Neuronal stem cell (in vitro differentiated cells): ENCODE results near the gene CCDC92.

Source experiments
- DNase-seq: peaks from one replicate; pipeline ENCODE4 v3.0.0-alpha.2; 2013; ENCODE audit warnings: low spot score
- H2AFZ ChIP-seq: one replicate; pipeline ENCODE4 v1.6.1; 2013; ENCODE audit warnings: mild to moderate bottlenecking, low read length, inconsistent platforms
- H2AK5ac ChIP-seq: 2 replicates; pipeline ENCODE4 v1.6.1; 2013; ENCODE audit warnings: low read depth, mild to moderate bottlenecking, inconsistent platforms, low read length, moderate library complexity, mixed read lengths
- H2BK120ac ChIP-seq: 2 replicates; pipeline ENCODE4 v1.6.1; 2013; ENCODE audit warnings: low read depth, mild to moderate bottlenecking, inconsistent platforms, low read length, moderate library complexity, mixed read lengths
- H2BK12ac ChIP-seq: one replicate; pipeline ENCODE4 v1.6.1; 2013; ENCODE audit warnings: low read length, inconsistent platforms
- H2BK15ac ChIP-seq: 2 replicates; pipeline ENCODE4 v1.6.1; 2013; ENCODE audit warnings: mild to moderate bottlenecking, low read length, inconsistent platforms, mixed read lengths
- H2BK5ac ChIP-seq: one replicate; pipeline ENCODE4 v1.6.1; 2013; ENCODE audit warnings: inconsistent platforms, mild to moderate bottlenecking, low read length, moderate library complexity
- H3K14ac ChIP-seq: one replicate; pipeline ENCODE4 v1.6.1; 2013; ENCODE audit warnings: low read length, inconsistent platforms
- H3K18ac ChIP-seq: 2 replicates; pipeline ENCODE4 v1.6.1; 2013; ENCODE audit warnings: low read length, inconsistent platforms
- H3K23ac ChIP-seq: 2 replicates; pipeline ENCODE4 v1.6.1; 2013; ENCODE audit warnings: low read depth, mild to moderate bottlenecking, mixed read lengths, low read length, inconsistent platforms; ENCODE audit not compliant: poor library complexity
- H3K27ac ChIP-seq: replicated peaks from 3 replicates; pipeline ENCODE4 v1.5.1; 2013; ENCODE audit warnings: low read length, inconsistent platforms
- H3K27me3 ChIP-seq, 3 experiments: 2 replicates each; pipeline ENCODE4 v1.6.1; 2013; ENCODE audit warnings: low read length in 3 of 3, mild to moderate bottlenecking in 2 of 3, inconsistent platforms in 1 of 3, low read depth in 1 of 3, mixed read lengths in 1 of 3, moderate library complexity in 1 of 3; ENCODE audit not compliant: control insufficient read depth in 3 of 3, insufficient read depth in 3 of 3
- H3K36me3 ChIP-seq, 2 donors: replicated peaks in 1 of 2; 2 replicates each; pipeline ENCODE4 v1.6.1; 2013; ENCODE audit warnings: low read length in 2 of 2; ENCODE audit not compliant: control insufficient read depth in 2 of 2, insufficient read depth in 2 of 2
- H3K4ac ChIP-seq: 2 replicates; pipeline ENCODE4 v1.6.1; 2013; ENCODE audit warnings: inconsistent platforms, mild to moderate bottlenecking, low read length, moderate library complexity
- H3K4me1 ChIP-seq, 2 donors: 1 replicate in 1 of 2; 2 replicates in 1 of 2; pipeline ENCODE4 v1.6.1; 2013; ENCODE audit warnings: low read length in 2 of 2, low read depth in 1 of 2; ENCODE audit not compliant: control insufficient read depth in 2 of 2, insufficient read depth in 1 of 2
- H3K4me2 ChIP-seq: one replicate; pipeline ENCODE4 v1.6.1; 2013; ENCODE audit warnings: mild to moderate bottlenecking, low read length, inconsistent platforms; ENCODE audit not compliant: insufficient read depth, poor library complexity, severe bottlenecking
- H3K4me3 ChIP-seq, 2 donors: 2 replicates each; pipeline ENCODE4 v1.5.1; 2013; ENCODE audit warnings: low read length in 2 of 2, mild to moderate bottlenecking in 2 of 2, inconsistent platforms in 1 of 2, moderate library complexity in 1 of 2
- H3K79me1 ChIP-seq: one replicate; pipeline ENCODE4 v1.6.1; 2013; ENCODE audit warnings: low read depth, mild to moderate bottlenecking, inconsistent platforms, low read length, moderate library complexity
- H3K9ac ChIP-seq: one replicate; pipeline ENCODE4 v1.6.1; 2013; ENCODE audit warnings: mild to moderate bottlenecking, low read depth, low read length, inconsistent platforms; ENCODE audit not compliant: poor library complexity
- H3K9me3 ChIP-seq, 2 donors: replicated peaks in 1 of 2; 2 replicates each; pipeline versions ENCODE3 to v1.6.1; 2013; ENCODE audit warnings: low read length in 2 of 2, mild to moderate bottlenecking in 2 of 2, inconsistent platforms in 1 of 2, low read depth in 1 of 2, mixed read lengths in 1 of 2, moderate library complexity in 1 of 2; ENCODE audit not compliant: control insufficient read depth in 2 of 2, insufficient read depth in 1 of 2
- H4K8ac ChIP-seq: one replicate; pipeline ENCODE4 v1.6.1; 2013; ENCODE audit warnings: low read depth, mild to moderate bottlenecking, inconsistent platforms, low read length, moderate library complexity
- H4K91ac ChIP-seq: one replicate; pipeline ENCODE4 v1.6.1; 2013; ENCODE audit warnings: low read length, low read depth, mild to moderate bottlenecking, inconsistent platforms; ENCODE audit not compliant: poor library complexity
- WGBS, 2 donors: extraction: QIAGEN DNeasy Blood & Tissue Kit; methylation state at CpG; one replicate each; pipeline ENCODE4 v1.1.7; 2013; ENCODE audit warnings: missing lambda C conversion rate in 2 of 2, mixed read lengths in 1 of 2; ENCODE audit not compliant: insufficient read length in 2 of 2, insufficient replicate concordance in 1 of 2; ENCODE audit errors: extremely low coverage in 2 of 2; 5-methylcytosine and 5-hydroxymethylcytosine counted together

Gene CCDC92

DNA sequence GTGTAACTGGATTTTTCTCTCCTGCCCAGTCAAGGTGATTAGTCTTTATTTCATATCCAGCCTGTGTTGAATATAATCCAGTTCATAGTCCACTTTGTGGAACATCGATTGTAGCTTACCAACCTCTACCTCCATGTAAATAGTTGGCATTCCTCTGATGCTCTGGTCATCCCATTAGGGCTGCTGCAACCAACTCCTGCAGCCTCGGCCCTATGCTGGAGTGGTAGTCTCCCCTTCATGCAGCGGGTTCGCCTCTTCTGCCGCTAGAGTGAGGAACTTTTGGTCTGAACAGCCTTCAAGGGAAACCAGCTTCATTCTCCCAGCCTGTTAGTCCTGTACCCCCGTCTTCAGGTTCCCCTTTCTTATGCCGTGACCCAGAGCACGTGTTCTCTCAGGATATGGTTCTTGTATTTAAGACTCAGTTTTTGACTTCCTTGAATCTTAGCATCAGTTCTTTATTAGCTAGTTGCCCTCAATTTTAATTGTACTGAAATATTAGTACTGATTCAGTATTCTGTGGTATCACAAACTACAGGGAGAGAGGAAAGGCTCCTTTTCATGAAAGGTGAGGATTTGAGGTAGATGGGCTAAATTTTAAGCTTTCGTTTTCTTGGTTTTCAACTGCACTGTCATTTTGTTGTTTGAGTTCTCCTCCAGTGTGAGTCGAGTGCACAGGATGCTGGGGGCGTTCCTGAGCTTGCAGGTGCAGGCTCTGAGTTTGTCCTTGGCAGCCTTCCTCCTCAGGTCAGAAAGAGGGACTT lies 33.6 kb upstream of the CCDC92 start:
- H3K79me1 ChIP-seq = peaks cover 2% of the 10 kb centered on the region
- H3K27ac ChIP-seq = no peak overlapping the region
- H2AK5ac ChIP-seq = no peak overlapping the region

DNA sequence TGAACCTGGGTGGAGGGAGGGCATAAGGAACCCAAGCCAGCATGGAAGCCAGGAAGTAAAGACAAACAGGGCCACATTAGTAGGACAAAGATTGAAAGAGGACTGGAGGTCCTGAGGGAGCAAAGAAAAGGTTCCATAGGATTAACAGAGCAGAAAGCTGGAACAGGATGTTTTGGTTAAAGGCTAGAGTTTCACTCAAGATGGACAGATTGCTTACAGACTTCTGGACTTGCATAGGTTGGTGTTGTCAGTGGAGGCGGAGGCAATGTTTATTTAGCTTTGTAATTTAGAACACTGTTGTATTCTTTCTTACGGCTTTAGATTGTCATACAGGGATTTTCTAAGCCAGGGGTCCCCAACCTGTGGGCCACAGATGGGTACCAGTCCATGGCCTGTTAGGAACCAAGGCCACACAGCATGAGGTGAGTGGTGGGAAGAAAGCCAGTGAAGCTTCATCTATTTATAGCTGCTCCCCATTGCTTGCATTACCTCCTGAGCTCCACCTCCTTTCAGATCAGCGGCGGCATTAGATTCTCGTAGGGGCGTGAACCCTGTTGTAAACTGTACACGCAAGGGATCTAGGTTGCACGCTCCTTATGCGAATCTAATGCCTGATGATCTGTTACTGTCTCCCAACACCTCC lies 31.7 kb upstream of the CCDC92 start:
- Histone ChIP-seq H2BK12ac (no peak overlapping the region), H2AK5ac (no peak overlapping the region), H3K36me3 (peaks cover 16 to 80% of the 10 kb centered on the region in 2 donors), H3K4me2 (no peak overlapping the region), H4K8ac (no peak overlapping the region), H3K14ac (no peak overlapping the region), H2AFZ (no peak overlapping the region), H3K4me3 (no peak overlapping the region), H2BK15ac (no peak overlapping the region), H2BK5ac (no peak overlapping the region), H3K18ac (no peak overlapping the region), H4K91ac (no peak overlapping the region), H3K4me1 (peaks cover 17 to 23% of the 10 kb centered on the region in 2 donors), H3K23ac (no peak overlapping the region), H3K79me1 (peaks cover 2% of the 10 kb centered on the region), H3K27ac (no peak overlapping the region), H3K9ac (no peak overlapping the region), H3K9me3 (no peaks in the 10 kb centered on the region), H3K27me3 (no peaks in the 10 kb centered on the region), H3K4ac (no peak overlapping the region), H2BK120ac (no peak overlapping the region)
- no peak for DNase-seq
- WGBS, 2 donors = no CpG with 5 or more reads among the region's 9 CpGs

More for the DNA sequence above, 33.6 kb upstream of the CCDC92 start:
- no peak overlapping the region for H3K4me2 ChIP-seq
- no peak overlapping the region for H2BK15ac ChIP-seq
- H3K4me1 ChIP-seq = peaks cover 17 to 23% of the 10 kb centered on the region in 2 donors
- no peak overlapping the region for H2BK120ac ChIP-seq
- no peak overlapping the region for H2BK12ac ChIP-seq
- no peak overlapping the region for H4K91ac ChIP-seq
- H3K9me3 ChIP-seq = no peaks in the 10 kb centered on the region
- no peaks in the 10 kb centered on the region for H3K27me3 ChIP-seq
- no peak overlapping the region for H2AFZ ChIP-seq
- no peak overlapping the region for H3K4me3 ChIP-seq
- no peak overlapping the region for H2BK5ac ChIP-seq
- H3K9ac ChIP-seq = no peak overlapping the region
- no CpG with 5 or more reads among the region's 11 CpGs for WGBS, 2 donors
- H3K4ac ChIP-seq = no peak overlapping the region
- H3K23ac ChIP-seq = peak overlapping the region; percentile 11
- DNase-seq = no peak
- H3K36me3 ChIP-seq = peaks cover 18 to 81% of the 10 kb centered on the region in 2 donors
- no peak overlapping the region for H4K8ac ChIP-seq
- no peak overlapping the region for H3K14ac ChIP-seq
- no peak overlapping the region for H3K18ac ChIP-seq

DNA sequence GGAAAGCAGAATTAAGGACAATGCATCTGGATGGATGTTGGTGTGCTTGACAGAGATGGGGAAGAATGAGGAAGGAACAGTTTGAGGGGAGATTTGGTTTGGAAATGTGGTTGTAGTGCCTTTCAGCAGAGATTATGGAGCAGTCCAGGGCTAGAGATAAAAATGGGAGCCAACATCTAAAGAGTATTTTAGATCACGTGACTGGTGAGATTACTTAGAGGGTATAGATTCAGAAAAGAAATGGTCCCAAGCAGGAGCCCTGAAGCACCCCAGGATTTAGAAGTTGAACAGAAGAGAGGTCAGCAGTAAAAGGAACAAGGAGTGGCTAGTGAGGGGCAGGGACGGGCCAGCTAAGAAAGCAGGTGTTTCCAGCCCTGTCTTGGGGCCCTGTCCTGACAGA lies 30.0 kb upstream of the CCDC92 start:
- H4K91ac ChIP-seq = no peak overlapping the region
- no peak overlapping the region for H4K8ac ChIP-seq
- H3K27ac ChIP-seq = no peak overlapping the region
- H2BK120ac ChIP-seq = no peak overlapping the region
- no peak overlapping the region for H2BK12ac ChIP-seq
- no peak overlapping the region for H2BK5ac ChIP-seq
- no peak overlapping the region for H3K4me2 ChIP-seq
- H3K36me3 ChIP-seq = peaks cover 19 to 82% of the 10 kb centered on the region in 2 donors
- H3K18ac ChIP-seq = no peak overlapping the region
- no peak overlapping the region for H3K14ac ChIP-seq
- no peak overlapping the region for H3K23ac ChIP-seq
- no peak overlapping the region for H3K4me3 ChIP-seq
- WGBS, 2 donors = no CpG with 5 or more reads among the region's 2 CpGs
- no peak overlapping the region for H3K9ac ChIP-seq
- no peaks in the 10 kb centered on the region for H3K27me3 ChIP-seq
- H3K4me1 ChIP-seq = peaks cover 12 to 20% of the 10 kb centered on the region in 2 donors
- no peaks in the 10 kb centered on the region for H3K9me3 ChIP-seq
- H3K4ac ChIP-seq = no peak overlapping the region
- no peak overlapping the region for H2AK5ac ChIP-seq
- DNase-seq = no peak
- H2BK15ac ChIP-seq = no peak overlapping the region
- H2AFZ ChIP-seq = no peak overlapping the region
- H3K79me1 ChIP-seq = peaks cover 3% of the 10 kb centered on the region

DNA sequence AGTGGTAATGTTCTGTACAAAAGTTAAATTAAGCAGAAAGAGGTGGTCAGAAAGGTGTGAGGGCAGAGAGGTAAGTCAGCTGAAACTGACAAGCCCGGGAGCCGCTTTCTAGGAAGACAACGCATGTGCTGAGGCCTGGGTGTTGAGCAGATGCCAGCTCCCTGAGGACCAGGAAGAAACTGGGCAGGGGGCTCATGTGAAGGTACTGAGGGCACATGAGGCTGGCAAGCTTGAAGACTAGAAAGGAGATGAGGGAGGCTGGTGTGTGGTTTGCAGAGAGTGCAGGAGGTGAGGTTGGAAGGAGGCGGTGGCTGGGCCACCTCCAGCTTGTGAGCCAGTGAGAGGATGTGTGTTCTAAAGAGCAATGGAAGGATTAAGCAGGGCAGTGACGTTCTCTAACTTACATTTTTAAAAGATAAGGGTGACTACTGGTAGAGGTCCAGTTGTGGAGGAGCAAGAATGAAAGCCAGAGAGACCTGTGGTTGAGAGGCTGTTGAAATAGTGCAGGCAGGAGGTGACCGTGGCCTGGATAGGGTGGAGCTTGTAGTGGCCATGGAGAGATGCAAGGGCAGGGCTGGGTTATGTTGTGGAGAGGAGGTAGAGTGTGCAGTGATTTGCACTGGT lies 29.5 kb upstream of the CCDC92 start:
- Histone ChIP-seq H3K36me3 (peaks cover 19 to 88% of the 10 kb centered on the region in 2 donors), H2BK12ac (no peak overlapping the region), H3K14ac (no peak overlapping the region), H4K8ac (no peak overlapping the region), H3K9ac (no peak overlapping the region), H2BK5ac (no peak overlapping the region), H3K27ac (no peak overlapping the region), H3K79me1 (peaks cover 2% of the 10 kb centered on the region), H3K4ac (no peak overlapping the region), H3K4me3 (no peak overlapping the region), H3K4me1 (peaks cover 10 to 15% of the 10 kb centered on the region in 2 donors), H3K4me2 (no peak overlapping the region), H2BK15ac (no peak overlapping the region), H2AFZ (no peak overlapping the region), H2AK5ac (no peak overlapping the region), H3K23ac (no peak overlapping the region), H3K18ac (no peak overlapping the region), H3K27me3 (no peaks in the 10 kb centered on the region), H2BK120ac (no peak overlapping the region), H4K91ac (no peak overlapping the region), H3K9me3 (no peaks in the 10 kb centered on the region)
- WGBS, 2 donors = no CpG with 5 or more reads among the region's 6 CpGs
- DNase-seq = no peak
